CD4-positive, alpha-beta memory T cell (primary cell): ENCODE results near the gene SEPTIN2. TPM values are rescaled to one million over a fixed set of nuclear protein-coding genes. Genes with fewer than 3 reads are reported as not detected.

Experiments used
- CTCF ChIA-PET: fragments of 350-600 bp; sonication (Branson Sonifier 250); formaldehyde crosslinking; loops from one replicate; lab custom pipeline; 2021; ENCODE audit warnings: inconsistent platforms; ENCODE audit not compliant: partially characterized antibody; lab: Charles Lee
- POLR2A ChIA-PET: fragments of 350-600 bp; sonication (Branson Sonifier 250); formaldehyde crosslinking; loops from one replicate; lab custom pipeline; 2021; ENCODE audit not compliant: partially characterized antibody; lab: Charles Lee
- DNase-seq, 5 donors: peaks; one replicate each; pipeline versions ENCODE4 v3.0.0 to v3.0.0-alpha.2; 2020 to 2022; ENCODE audit warnings: mixed read lengths in 1 of 5
- H3K27ac ChIP-seq: one replicate; pipeline ENCODE4 v1.7.0; 2013; ENCODE audit warnings: low read depth, low read length
- H3K27me3 ChIP-seq: 2 replicates; pipeline ENCODE4 v1.7.0; 2013; ENCODE audit warnings: mild to moderate bottlenecking, low read length, moderate library complexity; ENCODE audit not compliant: insufficient read depth
- H3K36me3 ChIP-seq: 2 replicates; pipeline ENCODE4 v1.7.0; 2013; ENCODE audit warnings: mild to moderate bottlenecking, low read length, moderate library complexity; ENCODE audit not compliant: insufficient read depth
- H3K4me1 ChIP-seq: 2 replicates; pipeline ENCODE4 v1.7.0; 2013; ENCODE audit warnings: mild to moderate bottlenecking, low read length, moderate library complexity; ENCODE audit not compliant: insufficient read depth
- H3K4me3 ChIP-seq, 2 donors: one replicate each; pipeline ENCODE4 v1.7.0; 2013; ENCODE audit warnings: low read length in 2 of 2, mild to moderate bottlenecking in 1 of 2
- H3K9me3 ChIP-seq, 2 donors: one replicate each; pipeline ENCODE4 v1.7.0; 2013; ENCODE audit warnings: low read length in 2 of 2, control low read depth in 1 of 2; ENCODE audit not compliant: control insufficient read depth in 1 of 2
- H3K27ac Mint-ChIP-seq, 7 donors: one replicate each; pipeline ENCODE4 v1.8.0; 2020 to 2021; ENCODE audit warnings: mixed read lengths in 7 of 7, mild to moderate bottlenecking in 6 of 7, inconsistent platforms in 3 of 7, moderate library complexity in 3 of 7
- H3K27me3 Mint-ChIP-seq, 2 donors: one replicate each; pipeline ENCODE4 v1.8.0; 2020 to 2021; ENCODE audit warnings: mixed read lengths in 2 of 2
- H3K36me3 Mint-ChIP-seq, 2 donors: one replicate each; pipeline ENCODE4 v1.8.0; 2020 to 2021; ENCODE audit warnings: mixed read lengths in 2 of 2, inconsistent platforms in 1 of 2, mild to moderate bottlenecking in 1 of 2
- H3K4me1 Mint-ChIP-seq, 4 donors: one replicate each; pipeline ENCODE4 v1.8.0; 2020 to 2021; ENCODE audit warnings: mixed read lengths in 4 of 4, mild to moderate bottlenecking in 1 of 4
- H3K4me3 Mint-ChIP-seq, 8 donors: one replicate each; pipeline ENCODE4 v1.8.0; 2020 to 2021; ENCODE audit warnings: mixed read lengths in 8 of 8, mild to moderate bottlenecking in 7 of 8, moderate library complexity in 6 of 8, inconsistent platforms in 3 of 8
- H3K9me3 Mint-ChIP-seq, 8 donors: one replicate each; pipeline ENCODE4 v1.8.0; 2020 to 2021; ENCODE audit warnings: mixed read lengths in 8 of 8, mild to moderate bottlenecking in 5 of 8, inconsistent platforms in 3 of 8, moderate library complexity in 1 of 8
- intact Hi-C: fragments of 100-400 bp; cut with micrococcal nuclease; formaldehyde crosslinking; loops from one replicate; pipeline ENCODE4 v1.15.1; 2023
- polyA plus RNA-seq, 2 donors: library from polyadenylated mRNA; unstranded; fragments of 300-500 nt; fragmentation: Illumina TruSeq; gene quantifications; one replicate each; pipeline ENCODE4 v1.2.3, GENCODE V29; 2021
- total RNA-seq, 2 experiments: library from RNA; stranded (reverse); gene quantifications; one replicate each; pipeline ENCODE4 v1.2.3, GENCODE V29; 2021

Gene SEPTIN2
- total and polyA plus RNA-seq, 4 experiments from 2014 or later, result 187 to 362 (median 290) TPM

- Histone ChIP-seq H3K9me3 (no peaks in the 10 kb centered on the region), H3K4me3 (no peak overlapping the region), H3K36me3 (peaks cover 33% of the 10 kb centered on the region), H3K27me3 (no peaks in the 10 kb centered on the region), H3K4me1 (peaks cover 46% of the 10 kb centered on the region), H3K27ac (no peak overlapping the region)
- POLR2A ChIA-PET, result no interaction called here
- Mint-ChIP-seq H3K36me3 (peaks cover 25 to 66% of the 10 kb centered on the region in 2 donors), H3K27ac (peak overlapping the region in 2 of 7 donors; percentile 42 to 74), H3K9me3 (no peaks in the 10 kb centered on the region), H3K4me3 (no peak overlapping the region), H3K27me3 (no peaks in the 10 kb centered on the region), H3K4me1 (peaks cover 27 to 62% (median 45%) of the 10 kb centered on the region in 4 donors)
- no peak for DNase-seq
- CTCF ChIA-PET, result interaction anchor here (1.6 kb wide), 1 partner anchor 10 kb away, joined by 4 read pairs; no protein-coding TSS in a partner anchor
- intact Hi-C loops, result no loop called here
These were observed 9.1 kb downstream of the SEPTIN2 start for GRCh38 chr2:241324775-241325174.

GRCh38 chr2:241325257-241325656 lies 9.5 kb downstream of the SEPTIN2 start:
- ChIA-PET POLR2A (no interaction called here), CTCF (no interaction called here)
- Histone ChIP-seq H3K4me1 (peaks cover 41% of the 10 kb centered on the region), H3K27ac (no peak overlapping the region), H3K27me3 (no peaks in the 10 kb centered on the region), H3K4me3 (no peak overlapping the region), H3K9me3 (no peaks in the 10 kb centered on the region), H3K36me3 (peaks cover 33% of the 10 kb centered on the region)
- H3K4me1 Mint-ChIP-seq, result peaks cover 23 to 57% (median 40%) of the 10 kb centered on the region in 4 donors
- no peak overlapping the region for H3K4me3 Mint-ChIP-seq
- peaks cover 30 to 66% of the 10 kb centered on the region in 2 donors for H3K36me3 Mint-ChIP-seq
- H3K9me3 Mint-ChIP-seq, result no peaks in the 10 kb centered on the region
- DNase-seq, result no peak
- H3K27ac Mint-ChIP-seq, result peak overlapping the region in 1 of 7 donors; percentile 16
- intact Hi-C loops, result no loop called here
- H3K27me3 Mint-ChIP-seq, result no peaks in the 10 kb centered on the region

GRCh38 chr2:241329669-241330615 lies 14.2 kb downstream of the SEPTIN2 start:
- peak overlapping the region in 2 of 7 donors; percentile 3 to 18 for H3K27ac Mint-ChIP-seq
- POLR2A ChIA-PET, result interaction anchor here (0.7 to 1.1 kb wide), 2 partner anchors 14 to 15 kb away, joined by 3 read pairs; partner anchors contain the start of gene HDLBP

GRCh38 chr2:241330616-241330981 lies 14.9 kb downstream of the SEPTIN2 start:
- H3K4me1 ChIP-seq, result no peaks in the 10 kb centered on the region
- CTCF ChIA-PET, result no interaction called here
- H3K4me3 ChIP-seq, result no peak overlapping the region
- intact Hi-C loops, result no loop called here
- H3K27ac ChIP-seq, result no peak overlapping the region
- POLR2A ChIA-PET, result interaction anchor here (0.7 to 1.1 kb wide), 2 partner anchors 14 to 16 kb away, joined by 3 read pairs; partner anchors contain the start of gene HDLBP
- H3K4me3 Mint-ChIP-seq, result no peak overlapping the region
- no peak for DNase-seq
- H3K36me3 ChIP-seq, result peaks cover 29% of the 10 kb centered on the region
- no peaks in the 10 kb centered on the region for H3K27me3 Mint-ChIP-seq
- H3K36me3 Mint-ChIP-seq, result peaks cover 37 to 76% of the 10 kb centered on the region in 2 donors
- no peaks in the 10 kb centered on the region for H3K27me3 ChIP-seq
- H3K27ac Mint-ChIP-seq, result no peak overlapping the region
- H3K4me1 Mint-ChIP-seq, result peaks cover 5 to 22% (median 13%) of the 10 kb centered on the region in 4 donors
- no peaks in the 10 kb centered on the region for H3K9me3 ChIP-seq
- H3K9me3 Mint-ChIP-seq, result no peaks in the 10 kb centered on the region

More at GRCh38 chr2:241329669-241330615, 14.2 kb downstream of the SEPTIN2 start:
- intact Hi-C loops, result no loop called here
- Mint-ChIP-seq H3K36me3 (peaks cover 40 to 74% of the 10 kb centered on the region in 2 donors), H3K27me3 (no peaks in the 10 kb centered on the region), H3K4me1 (peaks cover 9 to 27% (median 17%) of the 10 kb centered on the region in 4 donors), H3K9me3 (no peaks in the 10 kb centered on the region), H3K4me3 (no peak overlapping the region)
- H3K9me3 ChIP-seq, result no peaks in the 10 kb centered on the region
- peaks cover 3% of the 10 kb centered on the region for H3K4me1 ChIP-seq
- H3K27ac ChIP-seq, result no peak overlapping the region
- H3K36me3 ChIP-seq, result peaks cover 29% of the 10 kb centered on the region
- CTCF ChIA-PET, result no interaction called here
- no peak for DNase-seq
- no peaks in the 10 kb centered on the region for H3K27me3 ChIP-seq
- H3K4me3 ChIP-seq, result no peak overlapping the region

- no peak for DNase-seq
- Histone ChIP-seq H3K36me3 (peaks cover 22% of the 10 kb centered on the region), H3K4me3 (no peak overlapping the region), H3K27me3 (no peaks in the 10 kb centered on the region), H3K9me3 (no peaks in the 10 kb centered on the region), H3K4me1 (peaks cover 7% of the 10 kb centered on the region), H3K27ac (no peak overlapping the region)
- intact Hi-C loops, result no loop called here
- H3K27me3 Mint-ChIP-seq, result no peaks in the 10 kb centered on the region
- peak overlapping the region in 1 of 7 donors; percentile 35 for H3K27ac Mint-ChIP-seq
- peaks cover 38 to 82% of the 10 kb centered on the region in 2 donors for H3K36me3 Mint-ChIP-seq
- H3K4me3 Mint-ChIP-seq, result no peak overlapping the region
- ChIA-PET POLR2A (no interaction called here), CTCF (no interaction called here)
- H3K4me1 Mint-ChIP-seq, result peaks cover 10 to 19% (median 15%) of the 10 kb centered on the region in 4 donors
- no peaks in the 10 kb centered on the region for H3K9me3 Mint-ChIP-seq
These were observed 19.1 kb downstream of the SEPTIN2 start for GRCh38 chr2:241334813-241335212.

- H3K4me1 Mint-ChIP-seq, result peaks cover 20 to 27% (median 22%) of the 10 kb centered on the region in 4 donors
- DNase-seq, result no peak
- Histone ChIP-seq H3K36me3 (peaks cover 57% of the 10 kb centered on the region), H3K4me3 (no peak overlapping the region), H3K27ac (no peak overlapping the region), H3K27me3 (no peaks in the 10 kb centered on the region), H3K4me1 (peaks cover 16% of the 10 kb centered on the region), H3K9me3 (no peaks in the 10 kb centered on the region)
- H3K36me3 Mint-ChIP-seq, result peaks cover 49 to 81% of the 10 kb centered on the region in 2 donors
- intact Hi-C loops, result no loop called here
- H3K9me3 Mint-ChIP-seq, result no peaks in the 10 kb centered on the region
- ChIA-PET CTCF (no interaction called here), POLR2A (interaction anchor here (0.7 kb wide), 1 partner anchor 24 kb away, joined by 3 read pairs; the partner anchor contains the start of gene SEPTIN2)
- H3K27me3 Mint-ChIP-seq, result no peaks in the 10 kb centered on the region
- no peak overlapping the region for H3K4me3 Mint-ChIP-seq
- peak overlapping the region in 6 of 7 donors; percentile 8 to 73 (median 48) for H3K27ac Mint-ChIP-seq
These were observed 24.3 kb downstream of the SEPTIN2 start for GRCh38 chr2:241339839-241340630.
